HK-2 (cell line): ENCODE measurements around the gene KCNH6.

Source experiments
- DNase-seq: peaks from one replicate; pipeline ENCODE4 v3.0.0-alpha.2; 2018; ENCODE audit not compliant: unreplicated experiment

Gene KCNH6

GRCh38 chr17:63531022-63531965 lies 8.1 kb downstream of the KCNH6 start:
- no peak for DNase-seq

- no peak for DNase-seq
Observed at GRCh38 chr17:63533433-63534077, 10.4 kb downstream of the KCNH6 start.

GRCh38 chr17:63534078-63534570 lies 11.0 kb downstream of the KCNH6 start:
- no peak for DNase-seq

- no peak for DNase-seq
Observed at GRCh38 chr17:63534816-63535455, 11.8 kb downstream of the KCNH6 start.

- no peak for DNase-seq
Observed at GRCh38 chr17:63535640-63536039, 12.5 kb downstream of the KCNH6 start.

- no peak for DNase-seq
Observed at GRCh38 chr17:63537001-63537400, 13.8 kb downstream of the KCNH6 start.

- DNase-seq = no peak
Observed at GRCh38 chr17:63537991-63538692, 15.0 kb downstream of the KCNH6 start.

GRCh38 chr17:63538693-63539595 lies 15.8 kb downstream of the KCNH6 start:
- DNase-seq = no peak

GRCh38 chr17:63540590-63540989 lies 17.4 kb downstream of the KCNH6 start:
- no peak for DNase-seq

- DNase-seq = no peak
Observed at GRCh38 chr17:63542218-63542545, 19.0 kb downstream of the KCNH6 start.

GRCh38 chr17:63542942-63543821 lies 20.0 kb downstream of the KCNH6 start:
- no peak for DNase-seq

GRCh38 chr17:63543822-63544420 lies 20.8 kb downstream of the KCNH6 start:
- no peak for DNase-seq

- DNase-seq = no peak
Observed at GRCh38 chr17:63544467-63545301, 21.5 kb downstream of the KCNH6 start.

GRCh38 chr17:63546308-63547082 lies 23.3 kb downstream of the KCNH6 start:
- no peak for DNase-seq

- DNase-seq = no peak
Observed at GRCh38 chr17:63547083-63547523, 23.9 kb downstream of the KCNH6 start.

GRCh38 chr17:63549289-63549945 lies 26.3 kb downstream of the KCNH6 start:
- no peak for DNase-seq
